NOMO-1 treated with DMSO at 0.1 percent for 48 hours (cell line): ENCODE results near the gene TBC1D9.
A peak's percentile ranks its signal among the peaks of the same experiment; 100 is the strongest.

Experiments used
- DNase-seq: peaks from one replicate; lab custom pipeline; 2025; ENCODE audit not compliant: unreplicated experiment; lab: John Stamatoyannopoulos, UW

TBC1D9 gene

DNA sequence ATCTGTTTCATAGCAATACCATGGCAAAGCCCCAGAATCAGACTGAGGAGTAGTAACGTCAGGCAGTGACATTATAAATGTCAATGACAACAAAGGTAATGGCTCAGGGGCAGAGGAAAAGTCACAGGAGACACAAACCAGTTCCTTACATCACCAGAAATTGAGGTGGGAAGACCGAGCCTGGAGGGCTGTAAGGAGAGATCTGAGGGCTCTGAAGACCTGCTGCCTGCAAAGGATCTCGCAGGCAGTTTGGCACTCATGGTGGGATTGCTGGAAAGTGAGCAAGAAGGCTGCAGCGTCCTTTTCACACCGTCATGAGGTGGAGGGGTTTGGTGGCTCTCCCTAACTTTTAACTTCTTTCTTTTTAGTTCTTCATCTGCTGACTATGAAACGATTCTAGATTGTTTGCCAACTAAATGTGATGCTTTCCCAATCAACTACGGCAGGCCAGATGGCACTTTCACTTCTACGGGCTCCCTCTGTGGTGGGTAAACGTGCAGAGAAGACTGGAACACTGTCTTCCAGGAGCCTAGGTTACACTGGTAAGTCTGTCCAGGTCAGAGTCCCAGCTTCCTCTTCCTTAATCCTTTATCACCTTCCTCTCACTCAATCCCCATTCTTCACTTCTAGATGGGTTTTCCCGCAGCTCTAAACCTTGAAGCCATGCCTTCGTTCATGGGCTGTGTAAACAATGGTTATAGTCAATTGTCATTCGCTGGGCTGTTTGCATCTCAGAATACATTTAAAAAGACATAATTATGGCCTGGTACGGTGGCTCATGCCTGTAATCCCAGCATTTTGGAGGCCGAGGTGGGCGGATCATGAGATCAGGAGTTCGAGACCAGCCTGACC is 58.2 kb downstream of the TBC1D9 start:
- DNase-seq, result peak; percentile 60

- DNase-seq, result no peak
These were observed 60.7 kb downstream of the TBC1D9 start for GRCh38 chr4:140695483-140695882.

- peak; percentile 3 for DNase-seq
These were observed 62.6 kb downstream of the TBC1D9 start for GRCh38 chr4:140693562-140693961.

GRCh38 chr4:140691369-140691768 is 64.8 kb downstream of the TBC1D9 start:
- DNase-seq, result no peak

GRCh38 chr4:140690093-140690492 is 66.1 kb downstream of the TBC1D9 start:
- DNase-seq, result no peak

DNA sequence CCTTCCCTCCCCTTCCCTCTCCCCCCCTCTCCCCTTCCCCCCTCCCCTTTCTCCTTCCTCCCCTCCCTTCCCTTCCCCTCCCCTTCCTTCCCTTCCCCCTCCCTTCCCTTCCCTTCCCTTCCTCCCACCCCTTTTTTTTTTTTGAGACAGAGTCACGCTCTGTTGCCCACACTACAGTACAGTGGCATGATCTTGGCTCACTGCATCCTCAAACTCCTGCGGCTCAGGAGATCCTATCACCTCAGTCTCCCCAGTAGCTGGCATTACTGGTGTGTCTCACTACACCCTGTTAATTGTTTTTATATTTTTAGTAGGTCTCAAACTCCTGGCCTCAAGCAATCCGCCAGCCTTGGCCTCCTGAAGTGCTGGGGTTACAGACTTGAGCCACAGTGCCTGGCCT is 66.6 kb downstream of the TBC1D9 start:
- DNase-seq, result no peak

GRCh38 chr4:140688711-140689598 is 67.2 kb downstream of the TBC1D9 start:
- DNase-seq, result no peak

DNA sequence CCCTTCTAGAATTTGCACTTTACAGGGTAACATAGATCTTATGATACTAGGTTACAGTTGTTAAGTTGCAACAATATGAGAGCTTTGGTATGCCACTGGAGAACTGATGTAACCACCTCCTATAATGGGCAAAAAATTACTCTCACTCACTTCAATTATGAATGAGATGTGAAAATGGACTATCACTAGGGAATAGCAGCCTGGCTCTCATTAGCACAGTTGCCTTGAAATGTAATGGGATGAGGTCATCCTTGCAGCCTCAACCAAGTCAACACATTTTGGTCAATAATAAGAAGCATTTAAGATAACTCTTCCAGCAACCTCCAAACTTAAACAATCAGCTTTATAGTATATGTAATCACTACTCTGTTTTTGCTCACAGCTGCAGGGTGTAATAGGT is 69.4 kb downstream of the TBC1D9 start:
- DNase-seq, result no peak

DNA sequence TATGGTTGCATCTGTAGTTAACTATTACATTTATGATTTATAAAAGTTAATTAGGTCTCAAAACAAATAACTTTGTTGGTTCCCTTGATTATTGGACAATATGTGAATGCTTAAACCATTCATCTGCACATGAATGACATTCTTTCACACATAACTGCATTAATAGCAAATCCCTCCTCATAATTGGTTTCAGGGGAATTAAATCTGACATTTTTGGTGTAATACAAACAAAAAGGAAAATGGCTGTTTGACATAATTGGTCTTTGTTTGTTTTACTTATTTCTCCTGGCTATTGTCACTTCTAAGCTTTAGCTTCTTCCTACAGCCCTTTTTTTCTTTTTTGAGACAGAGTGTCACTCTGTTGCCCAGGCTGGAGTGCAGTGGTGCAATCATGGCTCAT is 71.9 kb downstream of the TBC1D9 start:
- DNase-seq, result no peak

GRCh38 chr4:140681201-140681600 is 75.0 kb downstream of the TBC1D9 start:
- no peak for DNase-seq

DNA sequence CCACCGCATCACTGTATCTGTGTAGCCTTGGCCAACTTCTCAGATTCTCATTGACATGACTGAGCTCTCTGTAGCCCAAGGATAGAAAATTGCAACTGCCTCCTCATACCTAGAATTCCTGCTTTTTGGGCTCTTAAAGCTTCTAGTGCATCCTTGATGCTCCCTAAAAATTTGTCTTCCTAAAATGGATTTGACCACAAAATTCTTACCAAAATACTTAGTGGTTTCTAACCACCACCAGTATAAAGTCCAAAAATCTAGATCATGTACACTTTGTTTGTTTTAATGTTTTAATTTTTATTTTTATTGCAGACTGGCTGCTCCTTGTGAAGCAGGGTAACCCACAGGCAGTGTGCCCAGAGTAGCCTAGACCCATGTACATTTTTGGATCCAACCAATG is 75.5 kb downstream of the TBC1D9 start:
- DNase-seq, result no peak

GRCh38 chr4:140679576-140679975 is 76.6 kb downstream of the TBC1D9 start:
- peak; percentile 60 for DNase-seq

- no peak for DNase-seq
These were observed 80.5 kb downstream of the TBC1D9 start for GRCh38 chr4:140675599-140676231.

DNA sequence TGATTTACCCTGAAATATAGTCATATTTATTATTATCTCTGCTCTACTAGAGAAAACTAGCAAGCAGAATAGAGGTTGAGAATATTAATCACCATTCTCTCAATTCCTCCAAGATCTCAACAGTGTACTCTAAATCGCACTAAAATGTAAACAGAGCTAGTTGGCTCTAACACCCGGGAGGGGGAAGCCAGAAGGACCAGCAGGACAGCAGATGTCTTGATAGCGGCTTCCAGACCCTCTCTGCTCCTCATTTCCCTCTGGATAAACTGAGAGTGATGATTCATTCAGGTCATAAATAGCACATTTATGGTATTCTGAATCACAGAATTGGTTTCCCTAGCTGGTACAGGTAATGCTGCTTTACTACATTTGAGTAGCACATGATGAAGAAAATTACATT is 82.5 kb downstream of the TBC1D9 start:
- no peak for DNase-seq

DNA sequence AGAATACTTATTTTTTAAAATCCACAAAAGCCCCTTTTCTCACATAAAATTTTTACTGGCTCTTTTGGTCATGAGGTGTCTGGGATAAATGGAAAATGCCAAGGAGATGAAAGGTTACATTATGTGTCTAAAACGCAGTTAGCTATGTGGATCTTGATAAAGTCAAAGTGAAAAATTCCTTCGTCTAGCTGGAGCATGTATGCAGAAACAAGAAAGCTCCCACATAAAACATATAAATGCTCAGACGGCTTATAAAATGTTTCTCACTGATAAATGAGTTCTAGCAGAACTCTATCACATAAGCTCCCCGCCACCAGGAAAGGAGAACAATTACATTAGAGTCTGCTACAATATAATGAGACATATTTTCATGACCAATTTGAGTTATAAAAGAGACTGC is 83.8 kb downstream of the TBC1D9 start:
- no peak for DNase-seq

- DNase-seq, result no peak
These were observed 88.1 kb downstream of the TBC1D9 start for GRCh38 chr4:140668111-140668510.

GRCh38 chr4:140666889-140667614 is 89.1 kb downstream of the TBC1D9 start:
- DNase-seq, result no peak

GRCh38 chr4:140662082-140662869 is 93.9 kb downstream of the TBC1D9 start:
- DNase-seq, result peak; percentile 47

DNA sequence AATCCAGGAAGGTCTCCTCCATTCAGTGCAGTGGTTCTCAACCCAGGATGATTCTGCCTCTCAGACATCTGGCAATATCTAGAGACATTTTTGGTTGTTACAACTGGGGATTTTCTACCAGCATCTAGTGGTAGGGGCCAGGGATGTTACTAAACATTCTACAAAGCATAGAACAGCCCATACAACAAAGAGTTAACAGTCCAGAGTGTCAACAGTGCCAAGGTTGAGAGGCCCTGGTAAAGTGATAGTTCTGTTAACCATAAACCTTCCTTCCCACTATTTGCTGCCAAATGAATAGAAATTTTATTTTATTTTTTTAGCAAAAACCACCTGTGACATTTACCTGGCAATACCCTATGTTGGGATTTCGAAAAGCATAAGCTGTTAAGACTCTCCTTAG is 94.6 kb downstream of the TBC1D9 start:
- DNase-seq, result no peak
